ENCODE results near the gene ACSL4.

Gene ACSL4

DNA sequence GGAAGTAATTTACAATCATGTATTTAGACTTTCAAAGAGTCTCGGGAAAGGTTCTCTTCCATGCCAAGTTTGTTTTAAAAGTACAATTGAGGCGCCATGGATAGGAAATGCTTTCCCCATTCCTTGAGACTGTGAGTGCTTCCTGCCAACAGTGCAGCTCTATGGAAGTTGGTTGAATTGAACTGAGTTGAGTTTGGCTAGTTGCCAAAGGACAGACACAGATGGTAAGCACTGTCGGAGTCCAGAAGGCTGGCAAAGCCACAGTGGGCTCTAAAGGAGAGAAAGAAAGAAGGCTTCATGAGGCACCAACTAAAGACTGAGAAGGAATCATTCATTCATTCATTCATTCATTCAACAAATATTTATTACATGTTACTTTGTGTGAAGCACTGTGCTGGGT lies 103.7 kb downstream of the ACSL4 start:
- TF ChIP-seq, protein P1, sequence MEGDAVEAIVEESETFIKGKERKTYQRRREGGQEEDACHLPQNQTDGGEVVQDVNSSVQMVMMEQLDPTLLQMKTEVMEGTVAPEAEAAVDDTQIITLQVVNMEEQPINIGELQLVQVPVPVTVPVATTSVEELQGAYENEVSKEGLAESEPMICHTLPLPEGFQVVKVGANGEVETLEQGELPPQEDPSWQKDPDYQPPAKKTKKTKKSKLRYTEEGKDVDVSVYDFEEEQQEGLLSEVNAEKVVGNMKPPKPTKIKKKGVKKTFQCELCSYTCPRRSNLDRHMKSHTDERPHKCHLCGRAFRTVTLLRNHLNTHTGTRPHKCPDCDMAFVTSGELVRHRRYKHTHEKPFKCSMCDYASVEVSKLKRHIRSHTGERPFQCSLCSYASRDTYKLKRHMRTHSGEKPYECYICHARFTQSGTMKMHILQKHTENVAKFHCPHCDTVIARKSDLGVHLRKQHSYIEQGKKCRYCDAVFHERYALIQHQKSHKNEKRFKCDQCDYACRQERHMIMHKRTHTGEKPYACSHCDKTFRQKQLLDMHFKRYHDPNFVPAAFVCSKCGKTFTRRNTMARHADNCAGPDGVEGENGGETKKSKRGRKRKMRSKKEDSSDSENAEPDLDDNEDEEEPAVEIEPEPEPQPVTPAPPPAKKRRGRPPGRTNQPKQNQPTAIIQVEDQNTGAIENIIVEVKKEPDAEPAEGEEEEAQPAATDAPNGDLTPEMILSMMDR (IDR thresholded peaks at IDR 0.05; ENCODE audit: control insufficient read depth, extremely low read depth, insufficient read depth) = no peak
- H3K4me3 ChIP-seq (ENCODE audit: low read depth, low read length) = no peak overlapping the region
- DNase-seq (ENCODE audit: low read depth) = no peak

DNA sequence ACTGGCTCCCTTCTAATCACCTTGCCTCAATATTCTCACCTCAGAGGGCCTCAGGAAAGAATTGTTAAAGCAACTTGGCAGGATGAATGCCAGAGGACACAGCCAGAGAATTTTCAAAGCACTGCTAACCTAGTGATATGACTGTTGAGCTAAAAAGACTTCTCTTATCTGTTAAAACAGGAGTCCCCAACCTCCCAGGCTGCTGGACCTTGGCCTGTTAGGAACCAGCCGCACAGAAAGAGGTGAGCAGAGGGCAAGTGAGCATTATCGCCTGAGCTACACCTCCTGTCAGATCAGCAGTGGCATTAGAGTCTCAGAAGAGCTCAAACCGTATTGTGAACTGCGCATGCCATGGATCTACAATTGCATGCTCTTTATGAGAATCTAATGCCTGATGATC lies 106.4 kb downstream of the ACSL4 start:
- no peak overlapping the region for H3K4me3 ChIP-seq (ENCODE audit: low read depth, low read length)
- TF ChIP-seq, protein P1 (IDR thresholded peaks at IDR 0.05; ENCODE audit: control insufficient read depth, extremely low read depth, insufficient read depth) = no peak
- no peak for DNase-seq (ENCODE audit: low read depth)

DNA sequence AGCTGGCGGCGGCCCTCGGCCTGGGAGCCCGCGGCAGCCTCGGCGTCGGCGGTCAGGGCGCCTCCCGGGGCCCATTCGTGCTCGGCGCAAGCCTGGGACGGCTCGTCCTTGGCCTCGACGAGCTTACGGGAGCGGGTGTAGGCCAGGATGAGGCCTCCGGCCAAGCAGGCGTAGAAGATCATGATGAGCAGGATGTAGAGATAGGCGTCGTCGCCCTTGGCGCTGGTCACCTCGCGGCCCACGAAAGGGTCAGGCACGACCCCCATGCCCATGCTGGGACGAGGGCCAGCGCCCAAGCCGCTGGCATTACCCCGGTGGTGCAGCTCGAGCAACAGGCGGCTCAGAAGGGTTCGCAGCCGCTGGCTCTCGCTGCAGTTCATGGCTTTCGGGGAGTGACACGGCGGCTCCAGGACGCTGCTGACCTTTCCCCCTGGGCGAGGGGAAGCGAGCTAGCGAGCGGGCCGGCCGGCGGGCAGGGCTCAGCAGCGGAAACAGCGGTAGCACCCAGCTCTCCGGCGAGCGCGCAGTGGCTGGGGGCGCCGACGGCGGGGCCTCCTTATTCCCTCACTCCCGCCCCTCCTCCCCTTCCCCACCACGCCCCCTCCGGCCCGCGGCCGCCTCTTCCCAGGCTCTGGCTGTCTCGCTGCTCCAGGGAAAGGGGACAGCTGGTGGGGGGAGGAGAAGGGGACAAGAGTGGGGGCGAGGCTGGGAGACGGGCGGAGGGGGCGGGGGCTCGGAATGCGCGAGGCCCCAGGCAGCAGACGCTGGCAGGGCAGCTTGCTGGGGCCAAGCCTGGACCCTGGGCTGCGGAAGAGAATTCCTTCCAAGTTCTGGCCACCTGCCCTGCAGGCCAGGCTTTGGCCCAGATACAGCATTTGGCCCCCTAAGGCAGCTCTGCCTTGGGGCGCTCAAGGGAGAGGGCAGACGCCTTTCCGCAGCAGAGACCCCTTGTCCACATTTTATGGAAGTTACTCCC lies 108.1 kb downstream of the ACSL4 start, which contains the start of gene KCNE5:
Gene KCNE5 (minus strand): TSS at position 532 of the 976 bp plus-strand sequence. CDS start 152 bp downstream, at position 380.
- no peak for DNase-seq (ENCODE audit: low read depth)
- TF ChIP-seq, protein P1 (IDR thresholded peaks at IDR 0.05; ENCODE audit: control insufficient read depth, extremely low read depth, insufficient read depth) = no peak
- no peak within 1 kb of the TSS for H3K4me3 ChIP-seq (ENCODE audit: low read depth, low read length)

DNA sequence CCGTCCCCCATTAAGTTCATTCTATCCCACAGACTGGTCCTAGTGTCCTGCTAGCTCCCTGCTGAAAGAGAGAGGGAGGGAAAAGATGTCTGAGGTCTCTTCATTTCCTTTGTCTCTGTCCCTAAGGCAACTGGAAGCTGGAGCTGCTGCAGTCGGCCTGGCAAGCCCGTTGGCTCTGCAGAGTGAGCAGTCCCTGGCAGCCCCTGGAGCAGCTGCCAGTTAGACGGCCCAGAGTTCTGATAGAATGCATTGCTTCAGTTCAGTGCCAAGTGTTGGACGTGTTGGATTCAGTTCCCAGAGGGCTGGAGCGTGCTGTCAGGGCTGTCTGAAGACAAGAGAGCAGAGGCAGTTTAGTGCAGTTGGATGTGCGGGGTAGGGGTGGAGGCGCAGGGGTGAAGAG lies 109.1 kb downstream of the ACSL4 start:
- TF ChIP-seq, protein P1 (IDR thresholded peaks at IDR 0.05; ENCODE audit: control insufficient read depth, extremely low read depth, insufficient read depth) = no peak
- no peak overlapping the region for H3K4me3 ChIP-seq (ENCODE audit: low read depth, low read length)
- DNase-seq (ENCODE audit: low read depth) = no peak

DNA sequence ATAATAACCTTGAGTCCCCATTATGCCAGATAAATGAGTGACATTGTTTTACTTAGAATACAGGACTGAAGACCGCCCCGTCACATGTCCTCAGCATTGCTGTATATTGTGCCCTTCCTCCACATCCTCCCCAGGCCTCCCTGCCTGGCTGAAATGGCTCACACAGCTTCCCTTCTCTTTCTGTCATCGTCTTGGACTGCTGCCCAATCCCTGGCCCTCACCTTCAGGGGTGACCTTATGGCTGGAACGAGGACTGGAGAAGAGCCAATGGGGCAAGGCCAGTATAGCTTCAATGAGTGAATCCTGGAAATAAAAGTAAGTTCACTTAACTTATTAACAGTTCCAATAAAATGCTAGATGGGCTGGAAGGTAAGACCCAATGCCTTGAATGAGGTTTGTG lies 110.8 kb downstream of the ACSL4 start:
- TF ChIP-seq, protein P1 (IDR thresholded peaks at IDR 0.05; ENCODE audit: control insufficient read depth, extremely low read depth, insufficient read depth) = no peak
- no peak overlapping the region for H3K4me3 ChIP-seq (ENCODE audit: low read depth, low read length)
- no peak for DNase-seq (ENCODE audit: low read depth)

DNA sequence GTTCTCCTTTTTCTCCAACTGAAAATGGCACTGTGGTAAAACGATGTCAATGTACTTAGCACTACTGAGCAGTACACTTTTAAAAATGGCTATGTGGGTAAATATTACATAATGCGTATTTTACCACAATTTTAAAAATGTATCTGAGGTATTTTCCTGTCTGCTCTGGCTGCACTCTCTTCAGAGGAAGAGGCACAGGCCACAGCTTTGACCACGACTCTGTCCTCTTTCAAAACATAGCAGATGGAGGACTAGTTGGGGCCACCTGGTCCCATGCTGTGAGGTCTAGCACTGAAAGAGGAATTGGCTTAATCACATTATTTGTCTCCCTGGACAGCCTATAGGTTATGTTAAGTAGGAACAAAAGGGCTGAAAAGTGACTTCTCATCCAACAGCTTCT lies 113.3 kb downstream of the ACSL4 start:
- TF ChIP-seq, protein P1 (IDR thresholded peaks at IDR 0.05; ENCODE audit: control insufficient read depth, extremely low read depth, insufficient read depth) = no peak
- no peak for DNase-seq (ENCODE audit: low read depth)
- H3K4me3 ChIP-seq (ENCODE audit: low read depth, low read length) = no peak overlapping the region

All from LNCaP clone FGC (cell line).